Measurements from ENCODE around the gene SPPL2B.

Gene SPPL2B

DNA sequence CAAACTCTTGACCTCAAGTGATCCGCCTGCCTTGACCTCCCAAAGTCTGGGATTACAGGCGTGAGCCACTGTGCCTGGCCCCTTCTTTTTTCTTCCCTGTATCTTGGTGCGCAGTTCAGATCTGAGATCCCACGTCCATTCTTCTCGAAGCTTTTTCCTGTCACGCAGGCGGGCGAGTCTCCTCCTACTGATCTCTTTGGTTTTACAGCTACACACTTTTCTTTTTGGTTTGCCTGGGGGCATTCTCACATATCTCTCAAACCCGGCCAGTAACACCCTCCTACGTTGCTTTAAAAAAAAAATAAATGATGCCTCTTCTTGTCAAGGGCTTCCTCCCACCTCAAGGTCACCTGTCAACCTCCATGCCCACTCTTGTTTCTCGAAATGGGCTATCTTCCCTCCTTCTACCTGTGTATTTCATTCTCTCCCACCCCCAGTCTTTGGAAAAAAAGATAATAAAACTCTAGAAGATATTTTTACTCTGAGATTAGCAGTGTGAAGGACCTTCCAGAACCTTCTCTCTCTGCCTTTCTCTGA lies 43.7 kb downstream of the SPPL2B start:
- DNase-seq (ENCODE audit: insufficient read length, low spot score) (no peak), FAIRE-seq (no peak)
- TF ChIP-seq POLR2A (IDR thresholded peaks at IDR 0.05; ENCODE audit: low read depth, low read length) (no peak), POLR2AphosphoS5 (IDR thresholded peaks at IDR 0.05; ENCODE audit: low read depth, low read length) (no peak), TAF1 (IDR thresholded peaks at IDR 0.05; ENCODE audit: low read depth, low read length) (no peak), SPI1 (IDR thresholded peaks at IDR 0.05; ENCODE audit: low read depth, low read length) (no peak)

DNA sequence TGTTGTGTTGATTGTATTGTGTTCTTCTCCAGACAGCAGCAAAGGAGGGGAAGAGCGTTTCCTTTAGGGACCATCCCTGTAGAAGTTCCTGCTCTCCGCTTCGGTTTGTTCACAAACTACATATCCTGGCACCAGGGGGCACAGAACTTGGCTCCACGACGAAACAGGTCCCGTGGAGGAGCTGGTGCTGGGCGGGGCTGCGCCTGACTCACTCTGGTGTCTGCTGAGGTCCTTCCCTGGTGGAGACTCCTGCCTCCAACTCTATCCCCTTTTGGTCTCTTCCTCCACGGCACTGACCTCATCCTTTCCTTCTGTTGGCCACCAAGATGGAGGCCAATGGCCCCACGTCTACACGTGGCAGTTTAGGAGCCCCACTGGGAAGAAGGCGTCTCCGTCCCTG lies 46.3 kb downstream of the SPPL2B start:
- TF ChIP-seq POLR2A (IDR thresholded peaks at IDR 0.05; ENCODE audit: low read depth, low read length): no peak
- no peak for TF ChIP-seq POU2F2 (IDR thresholded peaks at IDR 0.05; ENCODE audit: low read depth, low read length)
- TF ChIP-seq PAX5 (IDR thresholded peaks at IDR 0.05; ENCODE audit: insufficient read depth, low read length, severe bottlenecking): no peak
- no peak for TF ChIP-seq SPI1 (IDR thresholded peaks at IDR 0.05; ENCODE audit: low read depth, low read length)
- no peak for TF ChIP-seq POLR2AphosphoS5 (IDR thresholded peaks at IDR 0.05; ENCODE audit: low read depth, low read length)
- no peak for FAIRE-seq
- no peak for DNase-seq (ENCODE audit: insufficient read length, low spot score)

DNA sequence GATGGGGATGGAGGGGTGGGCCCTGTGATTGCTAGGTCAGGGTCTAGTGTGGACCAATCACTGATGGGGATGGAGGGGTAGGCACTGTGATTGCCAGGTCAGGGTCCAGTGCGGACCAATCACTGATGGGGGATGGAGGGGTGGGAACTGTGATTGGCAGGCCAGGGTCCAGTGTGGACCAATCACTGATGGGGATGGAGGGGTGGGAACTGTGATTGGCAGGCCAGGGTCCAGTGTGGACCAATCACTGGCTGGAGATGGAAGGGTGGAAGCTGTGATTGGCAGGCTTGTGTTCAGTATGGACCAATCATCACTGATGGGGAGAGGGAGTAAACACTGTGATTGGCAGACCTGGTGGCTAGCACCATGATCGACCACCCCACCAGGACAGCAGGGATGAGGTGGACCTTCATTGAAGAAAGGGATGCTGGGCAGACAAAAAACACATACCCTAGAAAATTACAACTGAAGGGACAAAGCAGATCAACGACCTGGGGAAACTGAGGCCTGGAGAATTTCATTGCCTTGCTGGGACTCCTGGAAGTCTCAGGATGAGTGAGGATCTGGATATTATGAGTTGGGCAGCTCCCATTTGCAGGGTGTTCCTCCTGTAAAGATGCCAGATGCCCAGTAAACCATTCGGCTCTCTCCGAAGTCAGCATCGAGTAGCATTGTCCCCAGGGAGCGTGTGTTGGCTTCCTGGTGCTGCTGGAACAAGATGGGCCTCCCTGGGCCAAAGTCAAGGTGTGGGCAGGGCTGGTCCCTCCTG lies 47.1 kb downstream of the SPPL2B start:
- TF ChIP-seq PAX5 (IDR thresholded peaks at IDR 0.05; ENCODE audit: insufficient read depth, low read length, severe bottlenecking) (no peak), POU2F2 (IDR thresholded peaks at IDR 0.05; ENCODE audit: low read depth, low read length) (no peak), POLR2AphosphoS5 (IDR thresholded peaks at IDR 0.05; ENCODE audit: low read depth, low read length) (no peak), TAF1 (IDR thresholded peaks at IDR 0.05; ENCODE audit: low read depth, low read length) (no peak), SPI1 (IDR thresholded peaks at IDR 0.05; ENCODE audit: low read depth, low read length) (no peak)
- peak; percentile 61 for FAIRE-seq
- no peak for DNase-seq (ENCODE audit: insufficient read length, low spot score)

GRCh38 chr19:2376784-2377519 lies 48.5 kb downstream of the SPPL2B start:
- no peak for TF ChIP-seq POU2F2 (IDR thresholded peaks at IDR 0.05; ENCODE audit: low read depth, low read length)
- no peak for TF ChIP-seq SPI1 (IDR thresholded peaks at IDR 0.05; ENCODE audit: low read depth, low read length)
- TF ChIP-seq PAX5 (IDR thresholded peaks at IDR 0.05; ENCODE audit: insufficient read depth, low read length, severe bottlenecking): no peak
- TF ChIP-seq TAF1 (IDR thresholded peaks at IDR 0.05; ENCODE audit: low read depth, low read length): no peak
- TF ChIP-seq POLR2A (IDR thresholded peaks at IDR 0.05; ENCODE audit: low read depth, low read length): no peak
- no peak for TF ChIP-seq POLR2AphosphoS5 (IDR thresholded peaks at IDR 0.05; ENCODE audit: low read depth, low read length)
- no peak for DNase-seq (ENCODE audit: insufficient read length, low spot score)
- no peak for FAIRE-seq

DNA sequence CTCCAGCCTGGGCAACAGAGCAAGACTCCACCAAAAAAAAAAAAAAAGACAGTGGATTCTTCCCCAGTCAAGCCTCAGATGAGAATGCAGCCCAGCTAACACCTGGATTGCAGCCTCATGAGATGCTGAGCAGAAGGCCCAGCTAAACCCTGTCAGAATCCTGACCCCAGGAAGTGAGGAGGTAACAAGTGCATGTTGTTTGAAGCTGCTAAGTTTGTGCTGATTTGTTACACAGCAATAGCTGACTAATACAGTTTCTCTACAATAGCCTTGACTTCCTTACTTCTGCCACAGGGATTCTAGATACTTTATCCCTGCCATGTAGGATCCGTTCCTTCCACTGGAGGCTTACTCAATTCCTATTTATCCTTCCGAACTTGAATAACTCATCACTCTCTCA lies 52.1 kb downstream of the SPPL2B start:
- no peak for FAIRE-seq

GRCh38 chr19:2381148-2381820 lies 52.8 kb downstream of the SPPL2B start:
- no peak for TF ChIP-seq SPI1 (IDR thresholded peaks at IDR 0.05; ENCODE audit: low read depth, low read length)
- TF ChIP-seq PAX5 (IDR thresholded peaks at IDR 0.05; ENCODE audit: insufficient read depth, low read length, severe bottlenecking): no peak
- TF ChIP-seq POLR2A (IDR thresholded peaks at IDR 0.05; ENCODE audit: low read depth, low read length): no peak
- DNase-seq (ENCODE audit: insufficient read length, low spot score) (no peak), FAIRE-seq (no peak)

More for the DNA sequence above, 52.1 kb downstream of the SPPL2B start:
- DNase-seq (ENCODE audit: insufficient read length, low spot score): no peak
- TF ChIP-seq TAF1 (IDR thresholded peaks at IDR 0.05; ENCODE audit: low read depth, low read length): no peak
- TF ChIP-seq SPI1 (IDR thresholded peaks at IDR 0.05; ENCODE audit: low read depth, low read length): no peak
- TF ChIP-seq POU2F2 (IDR thresholded peaks at IDR 0.05; ENCODE audit: low read depth, low read length): no peak
- TF ChIP-seq PAX5 (IDR thresholded peaks at IDR 0.05; ENCODE audit: insufficient read depth, low read length, severe bottlenecking): no peak
- no peak for TF ChIP-seq POLR2AphosphoS5 (IDR thresholded peaks at IDR 0.05; ENCODE audit: low read depth, low read length)
- no peak for TF ChIP-seq POLR2A (IDR thresholded peaks at IDR 0.05; ENCODE audit: low read depth, low read length)

- peak; percentile 69 for FAIRE-seq
- DNase-seq (ENCODE audit: insufficient read length, low spot score): no peak
- TF ChIP-seq POLR2AphosphoS5 (IDR thresholded peaks at IDR 0.05; ENCODE audit: low read depth, low read length) (no peak), POLR2A (IDR thresholded peaks at IDR 0.05; ENCODE audit: low read depth, low read length) (no peak), TAF1 (IDR thresholded peaks at IDR 0.05; ENCODE audit: low read depth, low read length) (no peak), SPI1 (IDR thresholded peaks at IDR 0.05; ENCODE audit: low read depth, low read length) (no peak), PAX5 (IDR thresholded peaks at IDR 0.05; ENCODE audit: insufficient read depth, low read length, severe bottlenecking) (no peak), POU2F2 (IDR thresholded peaks at IDR 0.05; ENCODE audit: low read depth, low read length) (no peak)
These were observed 54.2 kb downstream of the SPPL2B start for GRCh38 chr19:2382530-2383222.

GRCh38 chr19:2385053-2385721 lies 56.7 kb downstream of the SPPL2B start:
- FAIRE-seq: no peak
- TF ChIP-seq SPI1 (IDR thresholded peaks at IDR 0.05; ENCODE audit: low read depth, low read length) (no peak), TAF1 (IDR thresholded peaks at IDR 0.05; ENCODE audit: low read depth, low read length) (no peak), POLR2A (IDR thresholded peaks at IDR 0.05; ENCODE audit: low read depth, low read length) (no peak), POLR2AphosphoS5 (IDR thresholded peaks at IDR 0.05; ENCODE audit: low read depth, low read length) (no peak), POU2F2 (IDR thresholded peaks at IDR 0.05; ENCODE audit: low read depth, low read length) (no peak), PAX5 (IDR thresholded peaks at IDR 0.05; ENCODE audit: insufficient read depth, low read length, severe bottlenecking) (no peak)
- DNase-seq (ENCODE audit: insufficient read length, low spot score): no peak

Measured in GM12891 (cell line).